Daoy (cell line): ENCODE measurements around the gene ZNF77. TPM values are rescaled to one million over a fixed set of nuclear protein-coding genes. Genes with fewer than 3 reads are reported as not detected.
"Not testable (repeated sequence)": the region's sequence is repeated elsewhere in the genome, so short reads cannot be mapped to it uniquely, and the experiment has no call there.

Source experiments
- DNase-seq: peaks from one replicate; pipeline ENCODE4 v3.0.0-alpha.2; 2015; ENCODE audit warnings: low read depth
- total RNA-seq: library from RNA; depleted of rRNA; stranded (reverse); fragments of >200 nt; shearing (Covaris generic); gene quantifications from 2 replicates; pipeline ENCODE4 v1.2.3, GENCODE V29; 2014; rRNA removed

The ZNF77 gene
- total RNA-seq, 1 experiment from 2014 or later = 5.0 TPM

- DNase-seq = no peak
These were observed 27.2 kb downstream of the ZNF77 start for GRCh38 chr19:2917275-2918184.

GRCh38 chr19:2912306-2912705, 32.5 kb downstream of the ZNF77 start:
- DNase-seq = no peak

- no peak for DNase-seq
These were observed 38.1 kb downstream of the ZNF77 start for GRCh38 chr19:2906631-2907195.

GRCh38 chr19:2905918-2906519, 38.8 kb downstream of the ZNF77 start:
- DNase-seq = no peak

GRCh38 chr19:2903326-2903725, 41.4 kb downstream of the ZNF77 start:
- DNase-seq = not testable (repeated sequence)

- DNase-seq = no peak
These were observed 42.1 kb downstream of the ZNF77 start for GRCh38 chr19:2902590-2903218.

GRCh38 chr19:2900296-2901252, 44.2 kb downstream of the ZNF77 start, which contains the start of gene ZNF57:
ZNF57 (plus strand) TSS chr19:2900928; CDS start chr19:2901046, 118 bp downstream.
- peak; percentile 99 for DNase-seq

GRCh38 chr19:2896694-2897093, 48.1 kb downstream of the ZNF77 start:
- no peak for DNase-seq

- DNase-seq = not testable (repeated sequence)
These were observed 54.2 kb downstream of the ZNF77 start for GRCh38 chr19:2890531-2890930.

GRCh38 chr19:2888731-2889224, 56.0 kb downstream of the ZNF77 start:
- DNase-seq = no peak

GRCh38 chr19:2887391-2887914, 57.3 kb downstream of the ZNF77 start:
- peak; percentile 53 for DNase-seq

- DNase-seq = no peak
These were observed 59.0 kb downstream of the ZNF77 start for GRCh38 chr19:2885736-2886135.

GRCh38 chr19:2883686-2884439, 60.9 kb downstream of the ZNF77 start:
- no peak for DNase-seq

Other genes with a start within 250 kb of the ZNF77 start
- gene GNG7, start 242.3 kb downstream of the ZNF77 start, total RNA-seq = 0.23 and 0.33 TPM in 2 replicates
- 0.63 and 1.5 TPM in 2 replicates for gene DIRAS1, start 223.6 kb downstream of the ZNF77 start, total RNA-seq
- 41.4 and 49.7 TPM in 2 replicates for gene SLC39A3, start 205.0 kb downstream of the ZNF77 start, total RNA-seq
- gene SGTA, start 161.7 kb downstream of the ZNF77 start, total RNA-seq = 81.5 and 91.2 TPM in 2 replicates
- gene THOP1, start 159.5 kb downstream of the ZNF77 start, total RNA-seq = 240 and 251 TPM in 2 replicates
- 1.7 and 1.9 TPM in 2 replicates for gene ZNF554, start 125.1 kb downstream of the ZNF77 start, total RNA-seq
- gene ZNF555, start 103.5 kb downstream of the ZNF77 start, total RNA-seq = 3.4 and 4.3 TPM in 2 replicates
- under 0.01 and 0.09 TPM in 2 replicates for gene ZNF556, start 77.6 kb downstream of the ZNF77 start, total RNA-seq
- gene ZNF57, start 44.0 kb downstream of the ZNF77 start, total RNA-seq = 5.0 TPM in 2 replicates
- gene TLE6, start 32.6 kb upstream of the ZNF77 start, total RNA-seq = 0.69 and 12.3 TPM in 2 replicates
- 0.03 and 1.5 TPM in 2 replicates for gene TLE2, start 84.3 kb upstream of the ZNF77 start, total RNA-seq
- gene TLE5, start 117.5 kb upstream of the ZNF77 start, total RNA-seq = 147 and 186 TPM in 2 replicates
- gene GNA11, start 149.4 kb upstream of the ZNF77 start, total RNA-seq = 35.6 and 46.2 TPM in 2 replicates
- 0.65 TPM in 1 of 2 replicates, not detected in the other for gene GNA15, start 191.1 kb upstream of the ZNF77 start, total RNA-seq
- gene S1PR4, start 233.8 kb upstream of the ZNF77 start, total RNA-seq = not detected in 2 replicates
- gene NCLN, start 241.0 kb upstream of the ZNF77 start, total RNA-seq = 80.2 and 85.1 TPM in 2 replicates